HG03064 (cell line): ENCODE results near the gene NCR3LG1.

Experiments
- ATAC-seq: cut with Tn5 transposase; IDR thresholded peaks from one replicate; pipeline ENCODE4 v1.9.1; 2021; ENCODE audit warnings: low read depth; ENCODE audit not compliant: unreplicated experiment

The NCR3LG1 gene

GRCh38 chr11:17391493-17392355, 40.1 kb downstream of the NCR3LG1 start:
- no peak for ATAC-seq

DNA sequence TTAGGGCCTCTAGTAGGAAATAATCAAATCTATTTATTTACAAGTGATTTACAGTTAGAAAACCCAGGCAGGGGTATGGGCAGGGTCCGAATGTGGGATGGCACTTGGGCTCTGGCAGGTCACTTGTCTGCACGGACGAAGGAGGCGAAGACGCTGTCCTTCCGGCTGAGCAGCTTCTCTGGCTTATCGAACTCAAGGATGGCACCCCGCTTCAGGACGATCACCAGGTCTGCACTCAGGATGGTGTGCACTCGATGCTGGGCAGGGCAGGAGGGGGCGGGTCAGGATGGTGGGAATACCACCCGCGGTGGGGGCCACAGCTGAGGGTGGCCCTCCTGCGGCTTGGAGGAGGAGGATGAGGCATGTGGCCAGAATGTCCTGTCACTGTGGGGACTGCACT, 41.3 kb downstream of the NCR3LG1 start:
- ATAC-seq, result no peak

DNA sequence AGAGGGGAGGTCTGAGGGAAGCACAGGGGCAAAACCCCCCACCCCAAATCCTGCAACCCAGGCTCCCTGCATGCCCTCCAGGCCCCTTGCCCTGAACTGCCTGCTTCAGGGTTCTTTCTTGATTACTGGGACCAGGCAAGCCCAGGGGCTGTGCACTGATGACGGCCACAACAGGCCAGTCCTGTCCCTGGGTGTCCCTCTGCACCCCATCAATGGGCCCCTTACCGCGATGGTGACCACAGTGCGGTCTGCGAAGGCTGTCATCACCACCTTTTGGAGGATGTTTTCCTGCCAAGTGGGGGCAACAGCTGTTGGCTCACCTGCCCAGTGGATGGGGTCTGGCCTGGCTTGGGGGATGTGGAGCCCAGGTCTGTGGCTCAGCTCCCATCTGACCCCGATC, 41.9 kb downstream of the NCR3LG1 start:
- no peak for ATAC-seq

GRCh38 chr11:17394743-17395390, 43.3 kb downstream of the NCR3LG1 start:
- ATAC-seq, result no peak

- no peak for ATAC-seq
Measured at GRCh38 chr11:17395554-17395961, 44.0 kb downstream of the NCR3LG1 start.

DNA sequence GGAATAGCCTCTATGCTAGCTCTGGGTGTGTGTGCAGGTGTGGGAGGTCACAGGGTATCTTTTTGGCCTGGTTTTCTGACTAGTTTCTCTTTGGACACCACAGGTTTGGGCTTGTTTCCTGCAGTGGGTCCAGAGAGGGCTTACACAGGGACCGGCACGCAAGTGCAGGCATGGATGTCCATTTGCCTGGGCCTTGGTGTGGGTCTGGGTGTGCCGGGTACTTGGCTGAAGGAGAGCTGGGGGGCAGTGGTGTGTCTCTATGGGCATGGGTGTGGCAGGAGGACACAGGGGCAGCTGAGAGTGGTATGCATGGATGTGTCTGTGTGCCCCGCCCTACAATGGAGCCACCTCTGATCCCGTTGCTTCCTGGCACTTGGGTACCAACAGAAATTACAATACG, 44.4 kb downstream of the NCR3LG1 start:
- ATAC-seq, result no peak

GRCh38 chr11:17396598-17397310, 45.2 kb downstream of the NCR3LG1 start:
- no peak for ATAC-seq

DNA sequence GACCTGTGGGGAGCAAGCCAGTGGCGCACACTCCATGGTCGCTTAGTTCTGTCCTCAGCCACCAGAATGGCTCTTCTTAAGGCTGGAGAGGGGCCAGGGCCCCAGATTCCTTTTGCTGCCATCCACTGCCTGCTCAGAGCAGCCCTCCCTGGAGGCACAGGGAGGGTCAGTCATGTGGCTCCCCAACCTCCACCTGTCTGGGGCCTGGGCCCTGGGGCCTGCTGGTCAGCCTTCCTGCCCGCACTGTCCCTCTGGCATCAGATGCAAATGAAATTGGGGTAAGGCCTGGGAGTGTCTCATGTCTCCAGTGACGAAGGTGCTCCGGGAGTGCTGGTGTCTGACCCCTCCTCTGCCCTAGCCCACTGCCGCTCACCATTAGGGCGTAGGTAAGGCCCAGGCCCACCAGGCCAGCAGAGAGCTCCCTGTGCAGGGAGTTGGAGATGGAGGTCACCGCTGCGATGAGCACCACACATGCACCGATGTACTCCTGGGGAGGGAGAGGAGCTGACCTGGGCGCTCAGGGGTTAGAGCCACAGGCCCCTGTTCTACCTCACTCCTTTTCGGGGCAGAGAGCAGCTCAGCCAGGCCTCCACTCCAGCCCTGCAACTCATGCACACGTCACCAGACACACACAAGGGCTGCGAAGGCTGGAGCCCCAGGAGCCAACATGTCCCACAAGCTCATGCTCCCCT, 45.9 kb downstream of the NCR3LG1 start:
- ATAC-seq, result no peak

GRCh38 chr11:17399236-17399635, 47.6 kb downstream of the NCR3LG1 start:
- no peak for ATAC-seq

GRCh38 chr11:17400048-17400775, 48.6 kb downstream of the NCR3LG1 start:
- ATAC-seq, result no peak

GRCh38 chr11:17401316-17401715, 49.7 kb downstream of the NCR3LG1 start:
- no peak for ATAC-seq

DNA sequence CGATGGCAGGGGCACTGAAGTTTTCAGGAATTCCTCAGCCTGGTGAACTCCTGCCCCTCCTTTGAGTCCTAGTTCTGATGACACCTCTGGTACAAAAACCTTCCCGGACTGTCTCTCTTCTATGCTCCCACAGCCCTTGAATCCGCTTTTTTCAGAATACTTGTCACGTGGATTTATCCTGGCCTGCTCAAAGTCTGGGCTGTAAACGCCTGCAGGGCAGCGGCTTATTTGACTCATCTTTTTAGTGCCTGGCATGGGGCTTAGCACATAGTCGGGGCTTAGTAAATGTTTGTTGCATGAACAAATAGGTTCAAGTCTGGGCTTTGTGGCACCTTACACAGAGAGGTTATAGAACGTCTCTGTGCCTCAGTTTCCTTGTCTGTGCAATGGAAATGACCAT, 50.2 kb downstream of the NCR3LG1 start:
- no peak for ATAC-seq

GRCh38 chr11:17402486-17402885, 50.9 kb downstream of the NCR3LG1 start:
- no peak for ATAC-seq

DNA sequence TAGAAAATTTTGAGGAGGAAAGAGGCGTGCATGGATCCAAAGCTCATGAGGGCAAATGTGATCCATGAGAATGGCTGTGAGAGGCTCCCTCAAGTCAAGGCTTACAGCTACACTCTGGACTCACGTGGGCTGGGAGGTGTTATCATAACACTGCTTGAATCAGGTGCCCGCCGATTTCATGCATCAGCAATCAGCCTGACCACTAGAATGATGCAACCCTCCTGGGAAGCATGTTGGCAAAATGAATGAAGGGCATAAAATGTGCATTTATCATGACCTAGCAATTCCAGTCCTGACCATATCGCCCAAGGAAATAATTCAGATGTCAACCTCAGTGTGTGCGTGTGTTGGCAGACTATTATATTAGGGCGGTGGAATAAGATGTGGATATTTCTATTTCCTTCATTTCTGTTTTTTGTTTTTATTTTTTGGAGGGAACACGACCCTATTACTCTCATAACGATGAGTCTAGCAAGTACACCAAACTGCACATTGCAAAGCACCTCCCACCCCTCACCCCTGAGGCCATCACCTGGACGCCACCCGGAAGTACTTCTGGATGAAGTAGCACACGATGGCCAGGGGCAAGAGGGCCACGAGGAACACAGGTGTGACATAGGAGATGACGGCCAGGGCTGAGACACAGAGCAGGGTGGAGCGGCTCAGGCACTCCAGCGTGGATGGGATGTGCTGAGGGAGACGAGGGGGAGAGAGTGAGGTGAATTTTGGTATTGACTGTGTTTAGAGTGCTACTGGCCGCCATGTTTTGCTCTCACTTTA, 52.6 kb downstream of the NCR3LG1 start:
- no peak for ATAC-seq

GRCh38 chr11:17405232-17406005, 53.8 kb downstream of the NCR3LG1 start:
- ATAC-seq, result no peak

- ATAC-seq, result no peak
Measured at GRCh38 chr11:17406082-17406817, 54.6 kb downstream of the NCR3LG1 start.

- no peak for ATAC-seq
Measured at GRCh38 chr11:17406818-17407149, 55.2 kb downstream of the NCR3LG1 start.

DNA sequence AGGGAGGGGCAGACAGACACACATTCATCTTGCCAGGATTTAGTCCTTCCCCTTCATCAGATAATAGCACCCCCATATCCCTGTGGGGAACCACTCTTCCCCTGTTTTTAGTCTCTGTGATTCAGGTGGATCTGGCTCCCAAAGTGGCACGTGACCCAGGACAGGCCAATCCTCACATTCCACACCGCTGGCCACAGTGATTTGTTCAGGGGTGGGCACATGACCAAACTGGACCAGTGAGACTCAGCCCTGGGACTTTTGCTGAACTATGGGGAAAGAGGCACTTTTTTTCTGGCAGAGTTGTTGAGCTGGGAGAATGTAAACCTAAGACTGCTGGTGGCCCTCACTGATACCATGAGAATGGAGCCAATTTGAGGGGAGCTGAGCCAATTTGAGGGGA, 56.0 kb downstream of the NCR3LG1 start:
- ATAC-seq, result no peak
